DMS79 treated with DMSO at 0.1 percent for 48 hours (cell line): ENCODE results near the gene DENND2C.
A peak's percentile ranks its signal among the peaks of the same experiment; 100 is the strongest.
"Not testable (repeated sequence)": the region's sequence is repeated elsewhere in the genome, so short reads cannot be mapped to it uniquely, and the experiment has no call there.

Experiments used
- DNase-seq: peaks from one replicate; lab custom pipeline; 2025; lab: John Stamatoyannopoulos, UW

Gene DENND2C

GRCh38 chr1:114607223-114607622 is 62.6 kb downstream of the DENND2C start:
- DNase-seq, result no peak

GRCh38 chr1:114597949-114598348 is 71.9 kb downstream of the DENND2C start:
- DNase-seq, result no peak

- DNase-seq, result no peak
Observed at GRCh38 chr1:114595602-114596001, 74.2 kb downstream of the DENND2C start.

GRCh38 chr1:114594046-114594445 is 75.8 kb downstream of the DENND2C start:
- DNase-seq, result no peak

GRCh38 chr1:114589122-114589521 is 80.7 kb downstream of the DENND2C start:
- no peak for DNase-seq

- no peak for DNase-seq
Observed at GRCh38 chr1:114588196-114588689, 81.6 kb downstream of the DENND2C start.

- DNase-seq, result no peak
Observed at GRCh38 chr1:114587203-114587991, 82.5 kb downstream of the DENND2C start.

- DNase-seq, result no peak
Observed at GRCh38 chr1:114586513-114587047, 83.3 kb downstream of the DENND2C start.

- DNase-seq, result no peak
Observed at GRCh38 chr1:114585231-114585630, 84.6 kb downstream of the DENND2C start.

- peak; percentile 98 for DNase-seq
Observed at GRCh38 chr1:114581335-114582287, 88.2 kb downstream of the DENND2C start, which contains the start of gene BCAS2. TSS of gene BCAS2 (minus strand) at chr1:114581615. CDS start at chr1:114581591, 24 bp downstream.

GRCh38 chr1:114574365-114574764 is 95.5 kb downstream of the DENND2C start:
- no peak for DNase-seq

- DNase-seq, result no peak
Observed at GRCh38 chr1:114564141-114564540, 105.7 kb downstream of the DENND2C start.

- not testable (repeated sequence) for DNase-seq
Observed at GRCh38 chr1:114562978-114563510, 106.8 kb downstream of the DENND2C start.

GRCh38 chr1:114561333-114561732 is 108.5 kb downstream of the DENND2C start:
- DNase-seq, result no peak

- no peak for DNase-seq
Observed at GRCh38 chr1:114559356-114559755, 110.5 kb downstream of the DENND2C start.

- no peak for DNase-seq
Observed at GRCh38 chr1:114558544-114558943, 111.3 kb downstream of the DENND2C start.

GRCh38 chr1:114554577-114554976 is 115.3 kb downstream of the DENND2C start:
- DNase-seq, result no peak

GRCh38 chr1:114552106-114552639 is 117.7 kb downstream of the DENND2C start:
- DNase-seq, result no peak

- no peak for DNase-seq
Observed at GRCh38 chr1:114551400-114551799, 118.4 kb downstream of the DENND2C start.

- DNase-seq, result no peak
Observed at GRCh38 chr1:114550336-114550735, 119.5 kb downstream of the DENND2C start.

GRCh38 chr1:114549137-114549536 is 120.7 kb downstream of the DENND2C start:
- no peak for DNase-seq

GRCh38 chr1:114547076-114547475 is 122.8 kb downstream of the DENND2C start:
- no peak for DNase-seq
